Activated T-helper 17 cell treated with anti-CD3 and anti-CD28 coated beads, Interleukin-2, amount 50 U/mL, for 72 hours (primary cell): ENCODE data around the gene MC1R. TPM values are rescaled to one million over a fixed set of nuclear protein-coding genes. Genes with fewer than 3 reads are reported as not detected.
"Not testable (repeated sequence)": the region's sequence is repeated elsewhere in the genome, so short reads cannot be mapped to it uniquely, and the experiment has no call there.

Experiments
- ATAC-seq: fragments of 150-1000 bp; cut with Tn5 transposase; replicated peaks from 2 replicates; pipeline ENCODE4 v1.10.0; 2021; ENCODE audit warnings: mild to moderate bottlenecking, moderate library complexity
- H3K27ac Mint-ChIP-seq: one replicate; pipeline ENCODE4 v1.8.0; 2022; ENCODE audit warnings: mixed read lengths
- H3K27me3 Mint-ChIP-seq: one replicate; pipeline ENCODE4 v1.8.0; 2022; ENCODE audit warnings: mixed read lengths
- H3K36me3 Mint-ChIP-seq: one replicate; pipeline ENCODE4 v1.8.0; 2022; ENCODE audit warnings: low read depth, mild to moderate bottlenecking, mixed read lengths
- H3K4me1 Mint-ChIP-seq: one replicate; pipeline ENCODE4 v1.8.0; 2022; ENCODE audit warnings: mixed read lengths
- H3K4me3 Mint-ChIP-seq: one replicate; pipeline ENCODE4 v1.8.0; 2022; ENCODE audit warnings: mild to moderate bottlenecking, mixed read lengths
- H3K9me3 Mint-ChIP-seq: one replicate; pipeline ENCODE4 v1.8.0; 2022; ENCODE audit warnings: mixed read lengths
- total RNA-seq, 2 donors: library from RNA; stranded (reverse); gene quantifications; one replicate each; pipeline ENCODE4 v1.2.3, GENCODE V29; 2022

The MC1R gene
- total RNA-seq, 2 donors from 2014 or later: 7.5 to 7.6 TPM

DNA sequence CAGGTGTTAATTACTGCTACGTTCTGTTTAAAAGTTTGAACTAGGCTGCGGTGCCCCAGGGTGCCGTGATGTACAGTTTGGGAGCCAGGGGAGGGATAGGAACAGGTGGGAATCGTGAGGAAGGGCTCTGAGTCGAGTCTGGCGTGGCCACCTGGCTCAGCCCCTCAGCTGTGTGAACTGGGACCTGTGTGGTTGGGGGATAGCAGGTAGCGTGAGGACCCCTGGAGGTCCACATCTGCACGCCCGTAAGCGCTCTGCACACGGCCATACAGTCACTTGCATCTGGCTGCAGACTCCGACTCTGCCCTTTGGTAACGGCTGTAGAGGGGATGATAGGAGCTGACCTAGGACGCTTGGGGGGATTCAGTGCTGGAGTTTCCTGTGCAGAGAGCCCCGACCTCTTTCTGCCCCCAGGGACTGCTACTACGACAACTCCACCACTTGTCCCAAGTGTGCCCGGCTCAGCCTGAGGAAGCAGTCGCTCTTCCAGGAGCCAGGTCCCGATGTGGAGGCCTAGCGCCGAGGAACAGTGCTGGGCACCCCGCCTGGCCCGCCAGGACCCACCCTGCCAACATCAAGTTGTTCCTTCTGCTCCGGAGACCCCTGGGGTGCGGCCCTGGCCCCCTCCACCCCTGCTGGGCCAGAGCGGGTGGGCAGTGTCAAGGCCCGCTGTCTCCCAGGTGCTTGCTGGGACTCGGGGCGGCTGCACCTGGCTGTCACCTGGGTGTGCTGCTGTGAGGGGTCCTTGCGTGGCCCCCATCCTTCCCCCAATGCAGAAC is 47.0 kb downstream of the MC1R start:
- H3K4me1 Mint-ChIP-seq: no peaks in the 10 kb centered on the region
- no peaks in the 10 kb centered on the region for H3K36me3 Mint-ChIP-seq
- no peak overlapping the region for H3K27ac Mint-ChIP-seq
- no peaks in the 10 kb centered on the region for H3K9me3 Mint-ChIP-seq
- no peak overlapping the region for H3K4me3 Mint-ChIP-seq
- H3K27me3 Mint-ChIP-seq: no peaks in the 10 kb centered on the region
- ATAC-seq: no peak

DNA sequence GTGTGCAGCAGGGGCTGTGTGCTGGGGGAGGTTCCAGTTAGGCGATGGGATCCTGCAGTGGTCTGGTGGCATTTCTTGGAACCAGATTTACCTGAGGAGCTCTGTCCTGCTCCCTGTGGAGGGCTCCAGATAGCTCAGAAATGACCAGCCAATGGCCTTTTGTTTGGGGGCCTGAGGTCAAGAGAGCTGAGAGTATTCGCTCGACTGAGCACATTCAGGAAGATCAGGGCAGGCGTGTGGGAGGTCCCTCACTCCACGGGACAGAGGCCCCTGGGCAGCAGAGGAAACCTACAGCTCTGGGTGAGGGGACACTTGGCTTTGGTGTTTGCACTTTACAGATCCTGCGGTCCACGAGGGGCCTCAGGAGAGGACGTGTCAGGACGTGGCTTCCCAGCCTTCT is 48.1 kb downstream of the MC1R start:
- Mint-ChIP-seq H3K36me3 (no peaks in the 10 kb centered on the region), H3K27ac (no peak overlapping the region), H3K27me3 (no peaks in the 10 kb centered on the region), H3K4me1 (no peaks in the 10 kb centered on the region), H3K9me3 (no peaks in the 10 kb centered on the region), H3K4me3 (no peak overlapping the region)
- ATAC-seq: no peak

DNA sequence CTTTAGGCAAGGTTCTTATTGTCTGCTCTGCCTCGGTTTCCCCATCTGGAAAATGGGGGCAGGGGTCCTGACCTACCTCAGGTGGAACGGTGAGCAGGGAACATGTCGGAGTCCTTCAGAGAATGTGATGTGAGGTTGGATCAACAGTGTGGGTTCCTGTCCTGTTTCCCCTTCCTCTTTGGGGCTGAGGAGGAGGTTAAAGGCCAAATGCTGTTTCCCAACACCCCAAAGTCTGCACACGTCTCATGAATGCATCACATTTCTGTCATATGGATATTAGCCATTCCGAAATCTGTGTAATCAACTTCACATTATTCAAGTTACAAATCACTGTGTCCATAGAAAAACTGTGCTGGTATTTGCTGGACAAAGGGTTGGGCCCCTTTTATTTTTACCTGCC is 48.8 kb downstream of the MC1R start:
- not testable (repeated sequence) for ATAC-seq, H3K27me3 Mint-ChIP-seq, H3K4me3 Mint-ChIP-seq, H3K36me3 Mint-ChIP-seq, H3K9me3 Mint-ChIP-seq, H3K27ac Mint-ChIP-seq, H3K4me1 Mint-ChIP-seq

DNA sequence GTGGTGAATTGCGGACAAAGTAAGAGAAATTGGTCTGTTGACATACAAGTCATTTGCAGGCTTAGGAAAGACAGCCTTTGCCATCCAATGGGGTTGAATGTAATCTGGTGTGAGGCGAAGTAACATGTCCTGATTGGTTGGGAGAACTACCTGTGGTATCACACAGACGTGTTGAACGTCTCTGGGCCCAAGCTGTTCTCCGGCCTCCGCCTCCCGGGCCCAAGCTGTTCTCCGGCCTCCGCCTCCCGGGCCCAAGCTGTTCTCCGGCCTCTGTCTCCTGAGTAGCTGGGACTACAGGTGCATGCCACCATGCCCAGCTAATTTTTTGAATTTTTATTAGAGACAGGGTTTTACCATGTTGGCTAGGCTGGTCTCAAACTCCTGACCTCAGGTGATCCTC is 49.4 kb downstream of the MC1R start:
- ATAC-seq, H3K36me3 Mint-ChIP-seq, H3K9me3 Mint-ChIP-seq, H3K4me3 Mint-ChIP-seq, H3K27me3 Mint-ChIP-seq, H3K27ac Mint-ChIP-seq, H3K4me1 Mint-ChIP-seq: not testable (repeated sequence)

DNA sequence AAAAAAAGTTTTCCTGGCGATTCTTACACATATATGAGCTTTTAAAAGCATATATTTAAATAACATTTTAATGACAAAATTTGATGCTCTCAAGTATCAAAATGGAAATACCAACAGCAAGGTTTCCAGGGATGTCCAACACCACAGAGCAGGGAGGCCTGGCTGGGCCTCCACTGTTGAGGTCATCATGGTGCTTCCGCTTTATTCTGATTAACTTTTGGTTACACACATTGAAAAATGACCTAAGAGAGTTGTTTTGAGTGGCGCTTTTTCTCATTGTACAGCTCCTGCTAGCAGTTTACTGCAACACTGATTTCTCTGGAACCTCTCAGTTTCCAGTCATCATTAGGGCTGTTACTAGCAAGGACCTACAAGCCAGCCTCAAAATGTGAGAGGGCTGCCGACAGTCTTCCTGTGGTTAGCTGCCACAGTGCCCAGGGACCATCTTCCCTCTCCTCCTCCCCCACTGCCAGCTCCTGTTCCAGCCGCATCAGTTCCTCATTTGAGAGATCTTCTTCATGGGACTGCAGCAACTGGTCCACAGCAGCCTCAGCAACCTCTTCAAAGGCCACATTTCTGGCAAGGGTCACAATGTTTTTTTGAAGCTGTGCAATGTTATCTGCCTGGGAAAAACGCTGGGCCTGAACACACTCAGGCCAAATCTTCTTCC is 51.2 kb downstream of the MC1R start:
- H3K4me3 Mint-ChIP-seq: no peak overlapping the region
- H3K27ac Mint-ChIP-seq: no peak overlapping the region
- no peaks in the 10 kb centered on the region for H3K9me3 Mint-ChIP-seq
- no peaks in the 10 kb centered on the region for H3K27me3 Mint-ChIP-seq
- peaks cover 9% of the 10 kb centered on the region for H3K4me1 Mint-ChIP-seq
- ATAC-seq: no peak
- peaks cover 6% of the 10 kb centered on the region for H3K36me3 Mint-ChIP-seq

Other genes with a start within 250 kb of the MC1R start
- 10 to 100 TPM; 81.1 to 98.8 TPM for gene CDK10, start 232.2 kb upstream of the MC1R start, total RNA-seq
- 1 to 10 TPM; 4.4 to 5.0 TPM for gene SPATA2L, start 217.2 kb upstream of the MC1R start, total RNA-seq
- 1 to 10 TPM; 1.7 to 4.1 TPM for gene VPS9D1, start 198.0 kb upstream of the MC1R start, total RNA-seq
- gene ZNF276, start 197.3 kb upstream of the MC1R start, total RNA-seq: 10 to 100 TPM; 24.7 to 31.1 TPM
- gene FANCA, start 102.2 kb upstream of the MC1R start, total RNA-seq: 100 to 1,000 TPM; 115 to 131 TPM
- gene SPIRE2, start 90.4 kb upstream of the MC1R start, total RNA-seq: 1 to 10 TPM; 4.3 to 4.8 TPM
- 100 to 1,000 TPM; 181 to 195 TPM for gene TCF25, start 45.3 kb upstream of the MC1R start, total RNA-seq
- 1 to 10 TPM in 1 of 2 donors, under 1 TPM in 1; 0.74 to 9.7 TPM for gene TUBB3, start 4.5 kb downstream of the MC1R start, total RNA-seq
- 10 to 100 TPM in 1 of 2 donors, 1 to 10 TPM in 1; 9.3 to 11.1 TPM for gene DEF8, start 29.9 kb downstream of the MC1R start, total RNA-seq
- gene DBNDD1, start 100.6 kb downstream of the MC1R start, total RNA-seq: under 1 TPM in 1 of 2 donors, not detected in 1; 0.53 TPM
- gene PRDM7, start 158.5 kb downstream of the MC1R start, total RNA-seq: under 1 TPM in 1 of 2 donors, not detected in 1; 0.13 TPM